HEK293 (cell line): ENCODE measurements around the gene STAT3.
A peak's percentile ranks its signal among the peaks of the same experiment; 100 is the strongest.

Experiments
- CTCF ChIA-PET: fragments of 350-600 bp; formaldehyde crosslinking; extraction: SDS; loops from one replicate; lab custom pipeline; 2021; ENCODE audit warnings: antibody characterized with exemption; lab: Yijun Ruan, JAX
- POLR2A ChIA-PET: fragments of 300-600 bp; formaldehyde crosslinking; extraction: SDS; loops from one replicate; lab custom pipeline; 2020; ENCODE audit warnings: antibody characterized with exemption, inconsistent platforms; lab: Yijun Ruan, JAX
- H3K27ac ChIP-seq: fragments of 200-500 bp; sonication (Bioruptor generic); 2 replicates; pipeline ENCODE4 v1.5.1; 2014; ENCODE audit warnings: low read depth, low read length, control low read depth, inconsistent platforms; ENCODE audit errors: extremely low read depth
- H3K36me3 ChIP-seq, 2 experiments: fragments of 200-500 bp in 1 of 2; sonication (Bioruptor generic) in 1 of 2; 1 replicate in 1 of 2; 2 replicates in 1 of 2; pipeline ENCODE4 v1.5.1; 2014 to 2017; ENCODE audit warnings: inconsistent platforms in 2 of 2, low read length in 2 of 2; ENCODE audit not compliant: control insufficient read depth in 2 of 2, insufficient read depth in 1 of 2
- H3K4me1 ChIP-seq: fragments of 200-500 bp; sonication (Bioruptor generic); 2 replicates; pipeline ENCODE4 v1.5.1; 2014; ENCODE audit warnings: mild to moderate bottlenecking, low read length, inconsistent platforms; ENCODE audit not compliant: control insufficient read depth, insufficient read depth
- H3K4me3 ChIP-seq: 2 replicates; pipeline ENCODE4 v1.5.1; 2011; ENCODE audit warnings: low read depth, mild to moderate bottlenecking, control low read depth, low read length, moderate library complexity
- H3K9me3 ChIP-seq: fragments of 200-500 bp; sonication (Bioruptor generic); 2 replicates; pipeline ENCODE4 v1.5.1; 2014; ENCODE audit warnings: low read depth, low read length, inconsistent platforms; ENCODE audit not compliant: control insufficient read depth, insufficient read depth
- BCL11A ChIP-seq: fragments of 450-650 bp; formaldehyde crosslinking; IDR thresholded peaks from 2 replicates; pipeline ENCODE4 v1.5.1; 2016; ENCODE audit warnings: low read depth, missing biosample characterization, missing genetic modification characterization
- PRDM1 ChIP-seq: fragments of 450-650 bp; formaldehyde crosslinking; IDR thresholded peaks from 2 replicates; pipeline ENCODE4; 2016; ENCODE audit warnings: missing biosample characterization, missing genetic modification characterization
- PRDM6 ChIP-seq: fragments of 450-650 bp; formaldehyde crosslinking; IDR thresholded peaks from 2 replicates; pipeline ENCODE4 v1.5.1; 2017; ENCODE audit warnings: missing biosample characterization, missing genetic modification characterization
- ZBTB21 ChIP-seq: fragments of 450-650 bp; formaldehyde crosslinking; IDR thresholded peaks from 2 replicates; pipeline ENCODE4 v1.5.1; 2017; ENCODE audit warnings: missing biosample characterization, missing genetic modification characterization
- ZBTB6 ChIP-seq: fragments of 450-650 bp; formaldehyde crosslinking; IDR thresholded peaks from 2 replicates; pipeline ENCODE4 v1.5.1; 2017; ENCODE audit warnings: missing biosample characterization, missing genetic modification characterization
- ZFHX2 ChIP-seq: fragments of 450-650 bp; formaldehyde crosslinking; conservative IDR thresholded peaks from 2 replicates; pipeline ENCODE4 v1.5.1; 2016; ENCODE audit warnings: missing biosample characterization, missing genetic modification characterization
- ZFP37 ChIP-seq: fragments of 450-650 bp; formaldehyde crosslinking; IDR thresholded peaks from 2 replicates; pipeline ENCODE4 v1.5.1; 2016; ENCODE audit warnings: missing biosample characterization, missing genetic modification characterization
- ZFP69B ChIP-seq: fragments of 450-650 bp; formaldehyde crosslinking; IDR thresholded peaks from 2 replicates; pipeline ENCODE4 v1.5.1; 2016; ENCODE audit warnings: missing biosample characterization, missing genetic modification characterization
- ZNF140 ChIP-seq: fragments of 450-650 bp; formaldehyde crosslinking; IDR thresholded peaks from 2 replicates; pipeline ENCODE4 v1.5.1; 2016; ENCODE audit warnings: missing biosample characterization, missing genetic modification characterization
- ZNF174 ChIP-seq: fragments of 450-650 bp; formaldehyde crosslinking; IDR thresholded peaks from 2 replicates; pipeline ENCODE4 v1.5.0; 2017; ENCODE audit warnings: missing biosample characterization, mild to moderate bottlenecking, missing genetic modification characterization
- ZNF350 ChIP-seq: fragments of 450-650 bp; formaldehyde crosslinking; IDR thresholded peaks from 2 replicates; pipeline ENCODE4 v1.5.0; 2017; ENCODE audit warnings: missing biosample characterization, mild to moderate bottlenecking, missing genetic modification characterization
- ZNF596 ChIP-seq: fragments of 450-650 bp; IDR thresholded peaks from 2 replicates; pipeline ENCODE4 v1.5.0; 2018; ENCODE audit warnings: missing biosample characterization, mild to moderate bottlenecking, missing genetic modification characterization, moderate library complexity
- ZNF639 ChIP-seq: fragments of 450-650 bp; formaldehyde crosslinking; IDR thresholded peaks from 2 replicates; pipeline ENCODE4 v1.5.1; 2016; ENCODE audit warnings: missing biosample characterization, missing genetic modification characterization
- TF ChIP-seq, protein P1 (sequence below): fragments of 450-650 bp; formaldehyde crosslinking; IDR thresholded peaks from 2 replicates; pipeline ENCODE4; 2016; ENCODE audit warnings: missing biosample characterization, missing genetic modification characterization
- TF ChIP-seq, protein P2 (sequence below): fragments of 450-650 bp; formaldehyde crosslinking; IDR thresholded peaks from 2 replicates; pipeline ENCODE4 v1.5.1; 2016; ENCODE audit warnings: missing biosample characterization, missing genetic modification characterization
- TF ChIP-seq, protein P3 (sequence below): fragments of 450-650 bp; formaldehyde crosslinking; conservative IDR thresholded peaks from 2 replicates; pipeline ENCODE4 v1.5.1; 2016; ENCODE audit warnings: low read depth, missing biosample characterization, missing genetic modification characterization
- TF ChIP-seq, protein P4 (sequence below): fragments of 450-650 bp; formaldehyde crosslinking; conservative IDR thresholded peaks from 2 replicates; pipeline ENCODE4 v1.5.1; 2016; ENCODE audit warnings: low read depth, missing biosample characterization, missing genetic modification characterization

STAT3 gene

DNA sequence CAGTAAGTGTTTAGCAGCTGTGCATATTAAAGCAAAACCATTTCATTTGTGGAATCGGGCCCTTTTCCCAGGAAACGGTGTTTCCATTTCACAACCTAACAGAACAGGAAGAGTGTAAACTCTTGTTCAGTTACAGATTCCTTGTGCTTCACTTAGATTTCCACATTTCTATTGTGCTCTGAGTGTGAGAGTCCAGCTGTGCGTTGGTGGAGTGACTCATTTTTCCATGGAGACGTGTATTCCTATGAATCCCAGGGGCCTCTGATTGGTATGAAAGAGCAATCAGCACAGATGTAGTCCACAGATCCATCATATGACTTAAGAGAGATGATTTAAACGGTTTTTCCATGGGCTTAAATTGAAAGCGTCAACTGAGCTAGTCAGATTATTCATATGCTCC, 48.1 kb upstream of the STAT3 start:
- ChIA-PET CTCF (interaction anchor here (0.6 to 1.9 kb wide), 7 partner anchors 8 to 341 kb away, joined by 3 to 4 read pairs (median 3); no protein-coding TSS in a partner anchor), POLR2A (interaction anchor here (0.6 to 3.6 kb wide), 2 partner anchors 13 to 23 kb away, joined by 4 to 25 read pairs; partner anchors contain the start of gene CAVIN1)
- no peaks in the 10 kb centered on the region; the same call in 1 of the 2 replicates for H3K4me1 ChIP-seq
- H3K36me3 ChIP-seq, result no peaks in the 10 kb centered on the region
- no peaks in the 10 kb centered on the region for H3K9me3 ChIP-seq
- TF ChIP-seq PRDM1 (tag by site-specific recombination), result peak; percentile 68
- peak; percentile 40; the same call in 1 of the 2 replicates for TF ChIP-seq PRDM6 (tag by site-specific recombination)
- peak; percentile 53 for TF ChIP-seq ZFHX2 (tag by site-specific recombination)
- TF ChIP-seq, protein P1, sequence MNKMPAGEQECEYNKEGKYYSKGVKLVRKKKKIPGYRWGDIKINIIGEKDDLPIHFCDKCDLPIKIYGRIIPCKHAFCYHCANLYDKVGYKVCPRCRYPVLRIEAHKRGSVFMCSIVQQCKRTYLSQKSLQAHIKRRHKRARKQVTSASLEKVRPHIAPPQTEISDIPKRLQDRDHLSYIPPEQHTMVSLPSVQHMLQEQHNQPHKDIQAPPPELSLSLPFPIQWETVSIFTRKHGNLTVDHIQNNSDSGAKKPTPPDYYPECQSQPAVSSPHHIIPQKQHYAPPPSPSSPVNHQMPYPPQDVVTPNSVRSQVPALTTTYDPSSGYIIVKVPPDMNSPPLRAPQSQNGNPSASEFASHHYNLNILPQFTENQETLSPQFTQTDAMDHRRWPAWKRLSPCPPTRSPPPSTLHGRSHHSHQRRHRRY (tag by site-specific recombination), result no peak
- TF ChIP-seq, all 188 proteins: peak for 3
- Histone ChIP-seq H3K27ac (no peak overlapping the region), H3K4me3 (no peak overlapping the region)

- CTCF ChIA-PET, result interaction anchor here (0.6 to 4.1 kb wide), 8 partner anchors 9 to 158 kb away, joined by 3 to 33 read pairs (median 6); no protein-coding TSS in a partner anchor
- POLR2A ChIA-PET, result interaction anchor here (3.1 kb wide), 1 partner anchor 9 kb away, joined by 14 read pairs; the partner anchor contains the start of gene CAVIN1
- Histone ChIP-seq H3K4me1 (no peaks in the 10 kb centered on the region), H3K27ac (no peak overlapping the region), H3K9me3 (no peaks in the 10 kb centered on the region), H3K4me3 (no peak overlapping the region), H3K36me3 (no peaks in the 10 kb centered on the region; a peak in 1 of 3 replicates)
- no peak for TF ChIP-seq ZBTB6 (tag by site-specific recombination)
- no peak for TF ChIP-seq ZFP69B (tag by site-specific recombination)
- TF ChIP-seq ZNF596 (tag by site-specific recombination), result no peak
- TF ChIP-seq ZNF350 (tag by site-specific recombination), result no peak
- TF ChIP-seq, protein P2, sequence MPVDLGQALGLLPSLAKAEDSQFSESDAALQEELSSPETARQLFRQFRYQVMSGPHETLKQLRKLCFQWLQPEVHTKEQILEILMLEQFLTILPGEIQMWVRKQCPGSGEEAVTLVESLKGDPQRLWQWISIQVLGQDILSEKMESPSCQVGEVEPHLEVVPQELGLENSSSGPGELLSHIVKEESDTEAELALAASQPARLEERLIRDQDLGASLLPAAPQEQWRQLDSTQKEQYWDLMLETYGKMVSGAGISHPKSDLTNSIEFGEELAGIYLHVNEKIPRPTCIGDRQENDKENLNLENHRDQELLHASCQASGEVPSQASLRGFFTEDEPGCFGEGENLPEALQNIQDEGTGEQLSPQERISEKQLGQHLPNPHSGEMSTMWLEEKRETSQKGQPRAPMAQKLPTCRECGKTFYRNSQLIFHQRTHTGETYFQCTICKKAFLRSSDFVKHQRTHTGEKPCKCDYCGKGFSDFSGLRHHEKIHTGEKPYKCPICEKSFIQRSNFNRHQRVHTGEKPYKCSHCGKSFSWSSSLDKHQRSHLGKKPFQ (tag by site-specific recombination), result no peak
- TF ChIP-seq BCL11A (tag by site-specific recombination), result no peak
- no peak for TF ChIP-seq ZNF140 (tag by site-specific recombination)
- TF ChIP-seq, protein P3, sequence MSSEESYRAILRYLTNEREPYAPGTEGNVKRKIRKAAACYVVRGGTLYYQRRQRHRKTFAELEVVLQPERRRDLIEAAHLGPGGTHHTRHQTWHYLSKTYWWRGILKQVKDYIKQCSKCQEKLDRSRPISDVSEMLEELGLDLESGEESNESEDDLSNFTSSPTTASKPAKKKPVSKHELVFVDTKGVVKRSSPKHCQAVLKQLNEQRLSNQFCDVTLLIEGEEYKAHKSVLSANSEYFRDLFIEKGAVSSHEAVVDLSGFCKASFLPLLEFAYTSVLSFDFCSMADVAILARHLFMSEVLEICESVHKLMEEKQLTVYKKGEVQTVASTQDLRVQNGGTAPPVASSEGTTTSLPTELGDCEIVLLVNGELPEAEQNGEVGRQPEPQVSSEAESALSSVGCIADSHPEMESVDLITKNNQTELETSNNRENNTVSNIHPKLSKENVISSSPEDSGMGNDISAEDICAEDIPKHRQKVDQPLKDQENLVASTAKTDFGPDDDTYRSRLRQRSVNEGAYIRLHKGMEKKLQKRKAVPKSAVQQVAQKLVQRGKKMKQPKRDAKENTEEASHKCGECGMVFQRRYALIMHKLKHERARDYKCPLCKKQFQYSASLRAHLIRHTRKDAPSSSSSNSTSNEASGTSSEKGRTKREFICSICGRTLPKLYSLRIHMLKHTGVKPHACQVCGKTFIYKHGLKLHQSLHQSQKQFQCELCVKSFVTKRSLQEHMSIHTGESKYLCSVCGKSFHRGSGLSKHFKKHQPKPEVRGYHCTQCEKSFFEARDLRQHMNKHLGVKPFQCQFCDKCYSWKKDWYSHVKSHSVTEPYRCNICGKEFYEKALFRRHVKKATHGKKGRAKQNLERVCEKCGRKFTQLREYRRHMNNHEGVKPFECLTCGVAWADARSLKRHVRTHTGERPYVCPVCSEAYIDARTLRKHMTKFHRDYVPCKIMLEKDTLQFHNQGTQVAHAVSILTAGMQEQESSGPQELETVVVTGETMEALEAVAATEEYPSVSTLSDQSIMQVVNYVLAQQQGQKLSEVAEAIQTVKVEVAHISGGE (tag by site-specific recombination), result no peak
- TF ChIP-seq, protein P4, sequence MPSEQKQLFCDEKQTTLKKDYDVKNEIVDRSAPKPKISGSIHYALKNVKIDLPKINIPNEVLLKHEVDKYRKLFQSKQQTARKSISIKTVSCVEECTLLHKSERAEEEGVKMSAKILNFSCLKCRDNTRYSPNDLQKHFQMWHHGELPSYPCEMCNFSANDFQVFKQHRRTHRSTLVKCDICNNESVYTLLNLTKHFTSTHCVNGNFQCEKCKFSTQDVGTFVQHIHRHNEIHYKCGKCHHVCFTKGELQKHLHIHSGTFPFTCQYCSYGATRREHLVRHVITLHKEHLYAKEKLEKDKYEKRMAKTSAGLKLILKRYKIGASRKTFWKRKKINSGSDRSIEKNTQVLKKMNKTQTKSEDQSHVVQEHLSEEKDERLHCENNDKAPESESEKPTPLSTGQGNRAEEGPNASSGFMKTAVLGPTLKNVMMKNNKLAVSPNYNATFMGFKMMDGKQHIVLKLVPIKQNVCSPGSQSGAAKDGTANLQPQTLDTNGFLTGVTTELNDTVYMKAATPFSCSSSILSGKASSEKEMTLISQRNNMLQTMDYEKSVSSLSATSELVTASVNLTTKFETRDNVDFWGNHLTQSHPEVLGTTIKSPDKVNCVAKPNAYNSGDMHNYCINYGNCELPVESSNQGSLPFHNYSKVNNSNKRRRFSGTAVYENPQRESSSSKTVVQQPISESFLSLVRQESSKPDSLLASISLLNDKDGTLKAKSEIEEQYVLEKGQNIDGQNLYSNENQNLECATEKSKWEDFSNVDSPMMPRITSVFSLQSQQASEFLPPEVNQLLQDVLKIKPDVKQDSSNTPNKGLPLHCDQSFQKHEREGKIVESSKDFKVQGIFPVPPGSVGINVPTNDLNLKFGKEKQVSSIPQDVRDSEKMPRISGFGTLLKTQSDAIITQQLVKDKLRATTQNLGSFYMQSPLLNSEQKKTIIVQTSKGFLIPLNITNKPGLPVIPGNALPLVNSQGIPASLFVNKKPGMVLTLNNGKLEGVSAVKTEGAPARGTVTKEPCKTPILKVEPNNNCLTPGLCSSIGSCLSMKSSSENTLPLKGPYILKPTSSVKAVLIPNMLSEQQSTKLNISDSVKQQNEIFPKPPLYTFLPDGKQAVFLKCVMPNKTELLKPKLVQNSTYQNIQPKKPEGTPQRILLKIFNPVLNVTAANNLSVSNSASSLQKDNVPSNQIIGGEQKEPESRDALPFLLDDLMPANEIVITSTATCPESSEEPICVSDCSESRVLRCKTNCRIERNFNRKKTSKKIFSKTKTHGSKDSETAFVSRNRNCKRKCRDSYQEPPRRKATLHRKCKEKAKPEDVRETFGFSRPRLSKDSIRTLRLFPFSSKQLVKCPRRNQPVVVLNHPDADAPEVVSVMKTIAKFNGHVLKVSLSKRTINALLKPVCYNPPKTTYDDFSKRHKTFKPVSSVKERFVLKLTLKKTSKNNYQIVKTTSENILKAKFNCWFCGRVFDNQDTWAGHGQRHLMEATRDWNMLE (tag by site-specific recombination), result no peak
- no peak for TF ChIP-seq ZNF639 (tag by site-specific recombination)
- no peak for TF ChIP-seq ZFP37 (tag by site-specific recombination)
- TF ChIP-seq ZBTB21 (tag by site-specific recombination), result no peak
- no peak for TF ChIP-seq ZNF174 (tag by site-specific recombination)
Measured at GRCh38 chr17:42431758-42432161, 43.5 kb upstream of the STAT3 start.
